ENCODE results near the gene OFD1.
"Not testable (repeated sequence)": the region's sequence is repeated elsewhere in the genome, so short reads cannot be mapped to it uniquely, and the experiment has no call there.

OFD1 gene

DNA sequence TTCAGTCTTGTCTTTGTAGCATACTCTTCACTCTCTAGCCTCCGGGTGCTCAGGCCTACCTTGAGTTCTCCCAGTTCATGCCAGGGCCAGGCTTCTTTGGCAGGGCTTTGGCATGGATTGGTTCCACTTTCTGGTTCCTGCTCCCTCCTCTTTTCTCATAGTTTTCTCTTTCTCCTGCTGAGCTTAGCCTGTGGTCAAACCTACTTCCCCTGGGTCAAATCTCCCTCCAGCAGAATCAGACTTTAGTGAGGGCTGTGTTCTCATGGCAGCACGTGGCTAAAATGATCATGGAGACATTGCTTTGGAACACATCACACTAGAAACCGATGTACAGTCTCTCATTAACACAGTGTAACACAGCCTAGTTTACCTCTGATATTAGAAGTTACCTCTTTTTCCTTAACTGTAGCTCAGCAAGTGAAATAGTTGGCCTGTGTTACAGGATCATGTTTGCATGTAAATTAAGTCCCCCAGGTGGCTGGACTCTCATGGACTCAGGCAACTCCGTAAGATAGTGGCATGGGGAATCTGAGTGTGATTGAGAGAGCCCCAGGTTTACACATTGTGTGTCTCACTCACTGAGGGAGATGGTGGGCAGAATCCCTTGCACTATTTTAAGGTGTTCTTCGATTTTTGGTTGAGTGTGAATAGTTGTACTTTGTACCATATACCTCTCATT, 32.3 kb upstream of the OFD1 start:
- DNase-seq (ENCODE audit: low read depth): no peak

DNA sequence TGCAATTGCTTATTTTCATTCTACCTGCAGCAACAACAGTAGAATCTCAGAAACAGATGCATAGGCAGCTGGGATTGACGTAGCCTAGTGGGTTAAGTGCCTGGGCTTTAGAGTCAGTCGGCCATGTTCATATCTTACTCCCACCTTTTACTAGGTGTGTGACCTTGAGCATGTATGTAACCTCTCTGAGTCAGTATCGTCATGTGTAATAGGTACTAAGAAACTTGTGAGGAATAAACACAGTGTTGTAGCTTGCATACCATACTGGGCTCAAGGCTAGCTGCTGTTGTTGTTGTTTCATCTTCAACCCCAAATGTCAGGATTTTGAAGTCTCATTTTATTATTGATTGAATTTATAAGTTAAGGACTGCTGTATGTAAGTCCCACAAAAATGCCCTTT, 31.4 kb upstream of the OFD1 start:
- no peak for DNase-seq (ENCODE audit: low read depth)

DNA sequence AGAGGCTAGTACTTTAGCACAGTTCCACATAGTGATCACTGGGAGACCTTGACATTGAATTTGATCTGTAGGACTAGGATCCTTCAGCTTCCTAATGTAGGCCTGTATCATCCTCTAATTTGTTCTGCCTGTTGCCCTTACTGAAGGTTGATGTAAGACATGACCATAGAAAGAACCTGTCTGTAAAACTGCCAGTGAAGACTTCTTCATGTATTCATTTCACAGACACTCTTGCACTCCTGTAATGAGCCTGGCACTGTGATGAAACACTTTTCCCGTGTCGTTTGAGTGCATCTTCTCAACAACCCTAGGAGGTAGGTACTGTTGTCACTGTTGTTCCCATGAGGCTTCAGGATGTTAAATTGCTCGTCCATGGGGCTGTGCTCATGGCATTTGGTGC, 31.0 kb upstream of the OFD1 start:
- no peak for DNase-seq (ENCODE audit: low read depth)

DNA sequence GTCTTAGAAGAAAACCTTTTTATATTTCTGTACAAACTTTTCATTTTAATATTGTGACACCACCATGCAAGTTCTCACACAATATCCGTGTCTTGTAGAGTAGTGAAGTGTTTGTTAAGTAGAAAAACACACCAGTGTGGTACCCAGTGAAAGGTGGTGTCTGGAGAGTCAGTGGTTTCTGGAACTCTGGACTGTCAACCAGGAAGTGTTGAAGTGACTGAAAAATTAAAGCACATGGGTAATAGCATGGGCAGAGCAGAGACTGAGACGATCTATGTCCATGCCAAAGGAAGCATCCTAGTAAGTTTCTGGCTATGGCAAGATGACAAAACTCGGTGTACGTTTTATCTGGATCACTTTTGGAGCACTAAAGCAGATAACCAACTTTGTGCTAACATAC, 23.4 kb upstream of the OFD1 start:
- DNase-seq (ENCODE audit: low read depth): no peak

DNA sequence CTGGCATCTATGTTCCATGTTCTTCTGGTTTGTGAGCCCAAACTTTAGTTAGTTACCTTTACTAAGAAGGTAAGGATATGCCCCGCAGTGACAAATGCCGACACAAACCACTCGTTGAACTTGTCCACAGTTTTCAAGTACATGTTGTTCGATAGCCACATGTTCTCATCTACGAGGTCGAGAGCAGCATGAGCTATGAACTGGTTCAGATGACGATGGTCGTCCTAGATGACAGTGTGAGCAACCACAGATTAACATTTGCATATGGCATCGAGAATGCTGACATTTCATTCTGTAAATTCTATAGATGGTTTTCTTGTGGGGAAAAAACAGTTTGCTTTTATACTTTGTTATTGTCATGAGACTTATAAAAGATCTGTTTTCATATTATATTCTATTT, 18.1 kb upstream of the OFD1 start:
- DNase-seq (ENCODE audit: low read depth): no peak

DNA sequence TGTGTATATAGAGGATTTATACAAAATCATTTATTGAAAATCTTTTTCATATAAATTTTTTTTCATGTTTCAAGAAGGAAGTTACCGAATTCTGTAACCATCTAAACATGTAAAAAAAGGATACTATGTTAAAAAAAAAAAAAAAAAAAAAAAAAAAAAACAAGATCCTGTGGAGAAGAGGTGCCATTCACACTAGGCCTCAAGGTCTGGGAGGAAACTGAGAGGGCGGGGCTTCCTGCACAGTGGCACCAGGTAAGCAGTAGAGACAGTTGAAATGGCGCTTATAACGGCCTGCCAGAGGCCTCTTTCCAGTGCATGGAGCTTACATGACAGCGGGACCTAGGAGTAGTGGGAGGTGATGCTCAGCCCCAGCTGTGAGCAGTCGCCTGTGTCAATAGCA, 17.6 kb upstream of the OFD1 start:
- no peak for DNase-seq (ENCODE audit: low read depth)

DNA sequence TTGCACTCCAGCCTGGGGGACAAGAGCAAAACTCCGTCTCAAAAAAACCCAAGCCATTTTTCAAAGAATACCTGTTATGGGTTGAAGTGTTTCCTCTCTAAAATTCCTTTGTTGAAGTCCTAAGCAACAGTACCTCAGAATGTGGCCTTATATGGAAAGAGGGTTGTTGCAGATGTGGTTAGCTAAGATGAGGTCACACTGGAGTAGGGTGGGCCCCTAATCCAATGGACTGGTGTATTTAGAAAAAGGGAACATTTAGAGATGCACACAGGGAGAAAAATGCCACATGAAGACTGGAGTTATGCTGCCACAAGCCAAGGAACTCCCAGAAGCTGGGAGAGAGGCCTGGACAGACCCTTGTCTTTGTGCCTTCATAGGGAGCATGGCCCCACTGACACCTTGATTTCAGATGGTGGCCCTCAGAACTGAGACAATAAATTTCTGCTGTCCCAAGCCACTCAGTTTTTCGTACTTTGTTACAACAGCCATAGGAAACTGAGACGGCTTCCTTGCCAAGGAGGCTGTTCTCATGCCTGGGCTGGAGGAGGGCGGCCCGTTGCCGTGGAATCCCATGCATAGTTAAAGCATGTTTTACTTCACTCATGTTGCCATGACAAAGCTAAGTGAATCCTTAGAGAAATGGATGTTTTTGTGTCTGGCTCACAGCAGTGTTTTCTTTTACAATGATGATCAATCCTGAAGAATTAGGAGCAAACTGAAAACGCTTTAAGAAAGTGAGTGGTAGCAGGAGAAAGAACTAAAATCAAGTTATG, 16.7 kb upstream of the OFD1 start:
- no peak for DNase-seq (ENCODE audit: low read depth)

DNA sequence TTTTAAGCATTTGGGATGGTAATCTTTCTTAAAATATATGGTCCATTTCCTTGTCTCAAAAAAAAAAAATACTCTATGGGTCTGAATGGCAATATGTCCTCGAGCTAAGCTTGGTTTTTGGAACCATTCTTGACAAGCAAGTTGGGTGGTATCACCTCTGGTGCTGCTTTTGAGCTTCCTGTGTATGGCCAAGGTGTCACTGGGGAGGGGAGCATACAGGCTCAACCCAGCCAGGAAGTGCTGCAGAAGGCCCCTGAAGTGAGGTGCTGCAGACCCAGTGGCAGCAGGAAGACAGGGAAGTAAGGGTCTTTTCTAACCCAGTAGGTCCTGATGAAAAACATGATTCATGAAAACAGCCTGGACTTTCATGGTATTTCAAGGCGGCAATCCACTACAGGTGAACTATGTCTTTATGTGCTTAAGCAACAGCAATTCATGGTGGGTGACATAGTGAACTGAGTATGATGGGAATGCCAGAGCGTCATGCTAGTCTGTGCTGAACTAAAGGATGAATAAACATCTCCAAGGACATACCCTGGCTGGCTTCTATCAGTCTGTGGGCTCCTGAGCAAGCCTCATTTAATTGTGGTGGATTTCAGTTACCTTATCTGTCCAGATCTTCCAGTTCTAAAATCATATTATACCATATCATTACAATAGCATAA, 15.2 kb upstream of the OFD1 start:
- DNase-seq (ENCODE audit: low read depth): no peak

DNA sequence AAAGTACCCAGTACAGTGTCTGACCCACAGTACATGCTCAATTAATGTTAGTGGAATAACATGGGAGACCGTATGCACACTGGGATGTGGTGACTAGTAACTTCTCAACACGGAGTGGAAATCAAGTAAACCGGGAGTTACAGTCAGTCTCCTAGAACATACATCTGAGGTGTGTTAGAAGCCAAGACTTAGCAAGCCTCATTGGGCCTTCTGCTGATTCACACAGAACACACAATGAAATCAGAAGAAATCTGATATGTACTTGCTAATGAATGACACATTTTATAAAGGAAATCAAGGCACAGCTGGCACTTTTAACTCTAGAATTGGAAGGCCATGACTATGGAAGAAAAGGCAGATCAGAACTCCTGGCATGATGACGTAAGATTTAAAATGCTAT, 13.2 kb upstream of the OFD1 start:
- no peak for DNase-seq (ENCODE audit: low read depth)

DNA sequence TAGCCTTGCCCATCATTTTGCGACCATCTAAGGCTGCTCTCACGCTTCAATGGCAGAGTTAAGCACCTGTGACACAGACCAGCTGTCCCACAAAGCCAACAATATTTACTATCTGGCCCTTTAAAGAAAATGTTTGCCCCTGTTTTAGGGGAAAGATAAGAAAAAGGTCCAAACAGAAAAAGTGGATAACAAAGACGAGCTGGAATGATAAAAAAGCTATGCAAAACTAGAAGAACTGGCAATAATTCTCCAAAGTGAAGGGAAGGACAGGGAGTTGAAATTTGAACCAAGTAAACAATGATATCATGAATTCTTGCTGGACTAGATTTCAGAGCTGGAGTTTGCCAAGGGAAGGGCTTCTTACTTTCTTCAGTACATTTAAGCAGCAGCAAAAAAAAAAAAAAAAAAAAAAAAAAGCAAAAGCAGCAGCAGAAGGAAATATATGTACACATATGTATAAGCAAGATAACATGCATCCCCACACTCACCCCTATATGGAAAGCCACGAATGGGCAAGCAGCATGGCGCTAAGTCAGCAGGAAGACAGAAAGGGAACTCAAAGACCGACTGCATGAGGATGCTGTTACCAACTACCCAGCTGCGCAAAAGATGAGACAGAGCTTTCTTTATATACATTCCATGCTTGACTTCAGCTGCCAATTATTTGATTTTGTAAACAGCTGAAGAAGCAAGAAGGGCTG, 12.6 kb upstream of the OFD1 start:
- no peak for DNase-seq (ENCODE audit: low read depth)

DNA sequence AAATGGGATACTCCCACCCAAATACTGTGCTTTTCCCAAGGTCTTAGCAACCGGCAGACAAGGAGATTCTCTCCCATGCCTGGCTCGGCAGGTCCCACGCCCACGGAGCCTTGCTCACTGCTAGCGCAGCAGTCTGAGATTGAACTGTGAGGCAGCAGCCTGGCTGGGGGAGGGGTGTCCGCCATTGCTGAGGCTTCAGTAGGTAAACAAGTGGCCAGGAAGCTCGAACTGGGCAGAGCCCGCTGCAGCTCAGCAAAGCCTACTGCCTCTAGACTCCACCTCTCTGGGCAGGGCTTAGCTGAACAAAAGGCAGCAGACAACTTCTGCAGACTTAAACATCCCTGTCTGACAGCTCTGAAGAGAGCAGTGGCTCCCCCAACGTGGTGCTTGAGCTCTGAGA, 9.7 kb upstream of the OFD1 start:
- DNase-seq (ENCODE audit: low read depth): peak; percentile 13

DNA sequence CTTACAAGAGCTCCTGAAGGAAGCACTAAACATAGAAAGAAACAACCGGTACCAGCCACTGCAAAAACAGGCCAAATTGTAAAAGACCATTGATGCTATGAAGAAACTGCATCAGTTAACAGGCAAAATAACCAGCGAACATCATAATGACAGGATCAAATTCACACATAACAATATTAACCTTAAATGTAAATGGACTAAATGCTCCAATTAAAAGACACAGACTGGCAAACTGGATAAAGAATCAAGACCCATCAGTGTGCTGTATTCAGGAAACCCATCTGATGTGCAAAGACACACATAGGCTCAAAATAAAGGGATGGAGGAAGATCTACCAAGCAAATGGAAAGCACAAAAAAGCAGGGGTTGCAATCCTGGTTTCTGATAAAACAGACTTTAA, 8.0 kb upstream of the OFD1 start:
- not testable (repeated sequence) for DNase-seq (ENCODE audit: low read depth)

DNA sequence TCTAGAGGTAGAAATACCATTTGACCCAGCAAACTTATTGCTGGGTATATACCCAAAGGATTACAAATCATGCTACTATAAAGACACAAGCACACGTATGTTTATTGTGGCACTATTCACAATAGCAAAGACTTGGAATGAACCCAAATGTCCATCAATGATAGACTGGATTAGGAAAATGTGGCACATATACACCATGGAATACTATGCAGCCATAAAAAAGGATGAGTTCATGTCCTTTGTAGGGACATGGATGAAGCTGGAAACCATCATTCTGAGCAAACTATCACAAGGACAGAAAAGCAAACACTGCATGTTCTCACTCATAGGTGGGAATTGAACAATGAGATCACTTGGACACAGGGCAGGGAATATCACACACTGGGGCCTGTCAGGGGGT, 4.0 kb upstream of the OFD1 start:
- DNase-seq (ENCODE audit: low read depth): not testable (repeated sequence)

DNA sequence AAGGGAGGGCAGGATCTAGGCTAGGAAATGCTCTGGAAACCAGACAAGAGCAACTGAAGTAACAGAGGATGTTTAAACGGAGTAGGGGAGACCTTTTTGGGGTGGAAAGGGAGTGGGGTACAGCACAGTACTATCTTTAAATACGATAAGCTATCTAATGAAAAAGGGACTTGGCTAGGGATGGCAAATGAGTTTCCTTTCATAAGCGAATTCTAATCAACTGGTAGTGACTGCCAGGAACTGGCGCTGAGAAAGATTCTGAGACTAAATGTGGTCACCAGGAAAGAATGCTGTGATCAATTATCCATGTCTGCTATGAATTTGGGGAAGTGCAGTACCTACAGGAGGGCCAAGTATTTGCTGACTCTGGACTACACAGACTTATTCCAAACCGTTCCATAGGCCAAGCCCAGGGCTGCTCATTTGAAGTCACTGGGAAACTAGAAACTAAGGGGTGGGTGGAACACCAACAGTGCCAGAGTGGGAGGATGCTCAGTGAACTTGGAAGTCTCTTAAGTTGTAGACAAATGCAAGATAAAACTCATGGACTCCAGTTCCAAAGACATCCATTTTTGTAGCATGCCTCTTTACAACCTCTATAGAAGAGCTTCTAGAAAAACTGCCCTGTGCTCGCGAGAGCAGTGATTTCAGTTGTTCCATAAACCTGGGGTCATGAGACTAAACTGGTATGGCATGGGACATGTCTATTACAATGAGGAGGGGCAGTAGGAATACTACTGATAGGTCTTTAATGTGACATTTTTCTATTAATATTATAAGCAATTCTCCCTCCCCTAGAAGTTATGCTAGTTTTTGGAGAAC, 2.1 kb upstream of the OFD1 start:
- DNase-seq (ENCODE audit: low read depth): no peak

DNA sequence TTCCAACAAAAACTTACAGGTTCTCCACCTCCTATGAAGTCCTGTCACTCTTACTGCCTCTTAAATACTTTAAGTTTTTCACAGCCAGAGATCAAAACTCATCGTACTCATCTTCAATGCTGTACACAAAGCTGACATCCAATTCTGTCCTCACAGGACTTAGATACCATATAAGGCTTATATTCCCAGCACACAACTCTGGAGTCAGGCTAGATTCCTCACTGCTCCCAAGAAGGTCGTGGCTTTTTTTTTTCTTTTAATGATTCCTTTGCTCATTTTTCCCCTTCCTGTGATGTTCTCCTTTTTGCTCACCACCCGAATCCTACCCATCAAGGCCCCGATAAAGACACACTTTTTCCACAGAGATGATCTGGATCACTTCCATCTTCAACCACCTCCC, 1.0 kb upstream of the OFD1 start:
- no peak for DNase-seq (ENCODE audit: low read depth)

DNA sequence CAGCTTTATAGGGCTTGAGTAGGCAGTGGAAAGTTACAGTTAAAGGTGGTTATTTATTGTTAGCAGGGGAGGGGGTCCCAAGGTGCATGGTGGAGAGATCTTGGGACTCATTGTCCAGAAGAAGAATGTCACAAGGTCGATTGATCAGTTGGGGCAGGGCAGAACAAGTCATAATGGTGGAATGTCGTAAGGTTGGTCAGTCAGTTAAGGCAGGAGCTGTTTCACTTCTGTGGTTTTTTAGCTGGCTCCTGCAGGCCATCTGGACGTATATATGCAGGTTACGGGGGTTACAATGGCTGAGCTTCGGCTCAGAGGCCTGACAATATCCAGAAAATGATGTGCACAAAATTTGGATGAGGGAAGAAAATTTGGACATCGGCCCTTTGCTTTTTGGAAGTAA, 7.1 kb downstream of the OFD1 start:
- DNase-seq (ENCODE audit: low read depth): no peak

DNA sequence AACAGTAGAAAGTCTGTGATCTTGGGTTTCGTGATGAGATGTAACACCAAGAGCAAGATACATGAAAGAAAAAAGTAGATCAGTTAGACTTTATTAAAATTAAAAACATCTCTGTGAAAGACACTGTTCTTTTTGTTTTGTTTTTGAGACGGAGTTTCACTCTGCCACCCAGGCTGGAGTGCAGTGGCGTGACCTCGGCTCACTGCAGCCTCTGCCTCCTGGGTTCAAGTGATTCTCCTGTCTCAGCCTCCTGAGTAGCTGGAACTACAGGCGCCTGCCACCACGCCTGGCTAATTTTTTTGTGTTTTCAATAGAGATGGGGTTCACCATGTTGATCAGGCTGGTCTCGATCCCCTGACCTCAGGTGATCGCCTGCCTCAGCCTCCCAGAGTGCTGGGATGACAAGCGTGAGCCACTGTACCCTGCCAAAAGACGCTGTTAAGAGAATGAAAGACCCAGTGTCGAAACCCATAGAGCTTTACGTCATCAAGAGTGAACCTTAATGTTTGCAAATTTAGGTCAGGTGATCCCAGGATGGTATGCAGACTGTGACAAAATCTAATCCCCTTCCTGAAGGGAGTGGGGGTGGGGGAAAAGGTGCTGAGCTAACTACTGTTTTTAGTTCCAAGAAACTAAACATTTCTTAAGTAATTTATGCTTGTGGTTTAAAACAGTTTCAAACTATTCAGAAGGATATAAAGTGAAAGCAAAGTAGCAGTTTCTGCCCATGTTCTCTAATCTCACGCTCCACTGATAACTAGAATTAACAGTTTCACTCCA, 8.0 kb downstream of the OFD1 start:
- peak; percentile 20 for DNase-seq (ENCODE audit: low read depth)

DNA sequence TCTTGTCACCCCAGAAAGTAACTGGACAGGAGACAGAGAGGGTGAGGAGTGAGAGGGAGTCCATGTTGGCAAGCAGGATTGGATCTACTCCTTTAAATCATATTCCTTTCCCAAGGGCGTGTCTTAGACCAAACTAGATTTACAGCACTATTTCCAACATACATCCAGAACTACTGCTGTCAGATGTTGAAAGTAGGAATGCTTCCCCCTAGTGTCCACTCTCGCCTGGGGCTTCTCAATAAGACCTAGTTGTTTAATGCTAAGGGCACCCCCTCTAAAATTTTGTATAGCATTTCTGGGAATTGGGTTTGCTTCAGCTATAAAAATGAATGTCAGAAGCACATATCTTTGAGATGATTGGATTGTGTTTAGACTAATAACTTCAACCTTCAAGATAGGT, 13.3 kb downstream of the OFD1 start:
- no peak for DNase-seq (ENCODE audit: low read depth)

DNA sequence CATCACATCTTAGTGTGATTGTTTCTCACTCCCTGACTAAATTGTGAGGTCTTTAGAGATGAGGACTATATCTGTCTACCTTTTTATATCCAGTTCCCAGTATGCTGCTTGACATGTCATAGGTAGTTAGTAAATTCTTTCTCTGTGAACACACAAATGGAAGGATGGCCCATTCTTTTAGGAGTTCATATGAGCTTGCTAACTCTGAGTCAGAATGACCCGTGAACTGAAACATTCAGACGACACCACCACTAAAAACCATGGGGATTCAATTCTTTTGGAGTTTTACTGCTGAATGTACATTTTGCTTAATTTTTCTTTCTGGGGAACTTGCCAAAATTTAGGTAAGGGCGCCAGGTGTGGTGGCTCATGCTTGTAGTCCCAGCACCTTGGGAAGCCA, 13.9 kb downstream of the OFD1 start:
- DNase-seq (ENCODE audit: low read depth): no peak

DNA sequence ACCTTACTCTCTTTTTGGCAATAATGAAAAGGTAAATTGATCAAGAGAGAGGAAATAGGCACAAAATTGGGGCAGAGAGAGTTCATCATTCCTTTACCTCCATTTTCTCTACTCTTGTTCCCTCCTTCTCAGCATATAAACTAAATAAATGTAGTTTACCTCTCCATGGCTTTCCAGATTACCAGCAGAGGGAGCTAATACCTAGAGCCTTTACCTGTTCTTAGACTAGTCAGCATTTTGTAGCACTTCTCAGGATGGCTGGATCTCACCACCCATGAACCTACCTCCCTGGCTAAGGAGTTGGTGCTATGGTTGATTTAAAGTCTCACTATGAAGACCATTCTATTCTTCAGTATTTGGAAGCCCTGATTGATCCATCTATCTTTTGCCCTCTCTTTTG, 15.7 kb downstream of the OFD1 start:
- no peak for DNase-seq (ENCODE audit: low read depth)

DNA sequence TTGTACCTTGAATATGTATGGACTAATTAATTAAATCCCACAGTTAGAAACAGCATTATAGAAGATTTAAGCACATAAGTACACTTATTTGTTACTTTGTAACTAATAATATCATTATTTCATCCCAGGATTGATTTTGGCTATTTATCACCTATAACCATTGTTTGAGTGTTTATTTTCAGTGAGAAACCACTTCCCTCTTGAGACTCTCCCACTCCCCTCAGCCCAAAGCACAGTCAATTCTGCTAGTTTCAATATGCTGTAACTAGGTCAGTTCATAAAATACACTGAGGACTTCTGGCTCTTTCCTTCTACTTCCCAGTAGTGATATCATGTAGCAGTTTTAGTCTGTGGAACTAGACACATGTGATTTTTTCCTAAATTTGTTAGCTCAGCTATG, 16.3 kb downstream of the OFD1 start:
- DNase-seq (ENCODE audit: low read depth): no peak
